Ovary (tissue), 9 donors: ENCODE data around the gene MYOM3. TPM values are rescaled to one million over a fixed set of nuclear protein-coding genes. Genes with fewer than 3 reads are reported as not detected.

Experiments used
- DNase-seq, 5 donors: peaks; one replicate each; pipeline ENCODE4 v3.0.0-alpha.2; 2019 to 2020
- H3K27ac ChIP-seq, 2 donors: fragments of 200-600 bp; one replicate each; pipeline versions ENCODE4 v1.5.1 to v1.8.0; 2019 to 2022
- H3K27me3 ChIP-seq: fragments of 200-600 bp; one replicate; pipeline ENCODE4 v1.8.0; 2022
- H3K36me3 ChIP-seq: fragments of 200-600 bp; sonication (generic); one replicate; pipeline ENCODE4 v1.5.1; 2019
- H3K4me1 ChIP-seq: one replicate; pipeline ENCODE4 v1.8.1; 2013; ENCODE audit warnings: mild to moderate bottlenecking, moderate library complexity; ENCODE audit not compliant: insufficient read depth
- H3K4me3 ChIP-seq: fragments of 200-600 bp; sonication (generic); one replicate; pipeline ENCODE4 v1.5.1; 2017
- H3K9me3 ChIP-seq, 2 donors: fragments of 200-600 bp in 1 of 2; sonication (generic) in 1 of 2; one replicate each; pipeline versions ENCODE4 v1.5.1 to v1.8.1; 2013 to 2019; ENCODE audit warnings: mild to moderate bottlenecking in 1 of 2, moderate library complexity in 1 of 2
- EP300 ChIP-seq: sonication (generic); formaldehyde crosslinking; IDR thresholded peaks from one replicate; pipeline ENCODE4 v1.6.1; 2017; ENCODE audit warnings: antibody characterized with exemption
- POLR2A ChIP-seq: fragments of 450-650 bp; IDR thresholded peaks from one replicate; pipeline ENCODE4 v1.6.1; 2017; ENCODE audit warnings: antibody characterized with exemption, mild to moderate bottlenecking, moderate library complexity
- WGBS, 3 donors: extraction: QIAGEN DNeasy Blood & Tissue Kit in 1 of 3; methylation state at CpG; one replicate each; pipeline versions ENCODE4 v1.1.5 to v1.1.7; 2013 to 2017; 5-methylcytosine and 5-hydroxymethylcytosine counted together
- intact Hi-C, 4 donors: fragments of 100-400 bp; cut with DNase I; formaldehyde crosslinking; loops; one replicate each; pipeline versions ENCODE4 v1.11.0 to v1.15.1; 2022 to 2023
- polyA plus RNA-seq, 2 donors: library from polyadenylated mRNA; stranded (reverse); fragments of 200-250 nt in 1 of 2; fragments of 350-450 nt in 1 of 2; fragmentation: Illumina TruSeq in 1 of 2; extraction: RNeasy Lipid Tissue Mini Kit (QIAGEN cat#74804) in 1 of 2; gene quantifications; one replicate each; pipeline ENCODE4 v1.2.3, GENCODE V29; 2013 to 2014
- total RNA-seq, 7 donors: library from RNA; depleted of rRNA in 2 of 7; stranded (reverse); fragments of >200 nt in 2 of 7; fragmentation: NEBNext Ultra II Directional in 3 of 7; extraction: Animal tissue kit (Norgen Biotek cat#: 25700) in 3 of 7; gene quantifications; one replicate each; pipeline versions ENCODE4 v1.1.0 to v1.2.4, GENCODE V29; 2016 to 2023
- TF ChIP-seq, protein P1 (sequence below), 3 donors: fragments of 450-650 bp in 2 of 3; fragments of 200-600 bp in 1 of 3; IDR thresholded peaks; one replicate each; pipeline versions ENCODE4 v1.5.1 to v1.8.0; 2016 to 2022; ENCODE audit warnings: antibody characterized with exemption in 3 of 3, mild to moderate bottlenecking in 1 of 3
- donor health status: DM: no; HTN: no; CAD: no; lungs with moderate emphysema.
- donor health status: DM: no; HTN: no; CAD: no.
- donor health status: Bipolar disorder and iron deficiency.
- donor health status: DM: yes; HTN: yes; CAD: no.
- donor health status: DM: no; HTN: no; CAD: no.
- donor health status: DM: yes; HTN: yes; CAD: no.

The MYOM3 gene
- total and polyA plus RNA-seq, 9 donors: 0.08 to 1.2 (median 0.27) TPM

DNA sequence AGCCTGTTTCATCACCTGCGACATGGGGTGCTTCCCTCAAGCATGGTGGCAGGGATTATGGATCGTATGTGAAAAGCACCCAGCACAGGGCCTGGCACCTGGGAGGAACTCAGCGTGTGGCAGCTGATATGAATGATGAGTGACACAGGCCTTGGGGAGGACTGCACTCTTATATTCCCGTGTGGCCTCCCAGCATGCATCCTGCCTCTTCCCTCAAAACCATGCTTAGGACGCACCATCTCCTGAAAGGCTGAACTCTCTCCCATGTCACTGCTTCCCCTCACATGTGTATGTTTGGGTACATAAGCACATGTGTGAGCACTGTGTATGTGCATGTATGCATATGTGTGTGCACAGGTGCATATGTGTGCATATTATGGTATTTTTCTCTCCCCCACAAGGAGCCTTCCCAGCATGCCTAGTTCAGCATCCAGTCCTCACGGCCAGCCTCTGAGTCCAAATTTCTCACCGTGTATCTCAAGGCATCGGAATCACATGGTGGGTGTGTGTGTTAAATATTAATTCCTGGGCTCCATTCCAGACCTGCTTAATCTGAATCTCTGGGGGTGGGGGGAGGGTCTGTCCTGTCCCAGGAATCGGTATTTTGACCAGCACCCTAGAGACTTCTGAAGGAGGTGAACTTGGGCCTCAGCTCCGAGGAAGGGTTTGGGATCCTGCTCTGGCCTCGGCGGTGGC is 12.8 kb downstream of the MYOM3 start:
- no peak for DNase-seq
- Histone ChIP-seq H3K27ac (no peak overlapping the region), H3K36me3 (no peaks in the 10 kb centered on the region), H3K4me3 (no peak overlapping the region), H3K4me1 (peaks cover 6% of the 10 kb centered on the region), H3K27me3 (no peaks in the 10 kb centered on the region), H3K9me3 (no peaks in the 10 kb centered on the region)
- TF ChIP-seq POLR2A: no peak
- no peak for TF ChIP-seq EP300
- TF ChIP-seq, protein P1, sequence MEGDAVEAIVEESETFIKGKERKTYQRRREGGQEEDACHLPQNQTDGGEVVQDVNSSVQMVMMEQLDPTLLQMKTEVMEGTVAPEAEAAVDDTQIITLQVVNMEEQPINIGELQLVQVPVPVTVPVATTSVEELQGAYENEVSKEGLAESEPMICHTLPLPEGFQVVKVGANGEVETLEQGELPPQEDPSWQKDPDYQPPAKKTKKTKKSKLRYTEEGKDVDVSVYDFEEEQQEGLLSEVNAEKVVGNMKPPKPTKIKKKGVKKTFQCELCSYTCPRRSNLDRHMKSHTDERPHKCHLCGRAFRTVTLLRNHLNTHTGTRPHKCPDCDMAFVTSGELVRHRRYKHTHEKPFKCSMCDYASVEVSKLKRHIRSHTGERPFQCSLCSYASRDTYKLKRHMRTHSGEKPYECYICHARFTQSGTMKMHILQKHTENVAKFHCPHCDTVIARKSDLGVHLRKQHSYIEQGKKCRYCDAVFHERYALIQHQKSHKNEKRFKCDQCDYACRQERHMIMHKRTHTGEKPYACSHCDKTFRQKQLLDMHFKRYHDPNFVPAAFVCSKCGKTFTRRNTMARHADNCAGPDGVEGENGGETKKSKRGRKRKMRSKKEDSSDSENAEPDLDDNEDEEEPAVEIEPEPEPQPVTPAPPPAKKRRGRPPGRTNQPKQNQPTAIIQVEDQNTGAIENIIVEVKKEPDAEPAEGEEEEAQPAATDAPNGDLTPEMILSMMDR (IDR thresholded peaks at IDR 0.05): no peak
- intact Hi-C loops: no loop called here
- 67 to 68% (median 68%) methylated on average over 12 of the region's 12 CpGs for WGBS, 3 donors

- no peak overlapping the region for H3K4me3 ChIP-seq
- H3K4me1 ChIP-seq: peaks cover 5% of the 10 kb centered on the region
- H3K36me3 ChIP-seq: no peaks in the 10 kb centered on the region
- TF ChIP-seq, protein P1 (IDR thresholded peaks at IDR 0.05): no peak
- TF ChIP-seq POLR2A (no peak), EP300 (no peak)
- H3K27ac ChIP-seq: no peak overlapping the region
- DNase-seq: no peak
- H3K9me3 ChIP-seq: no peaks in the 10 kb centered on the region
- H3K27me3 ChIP-seq: no peaks in the 10 kb centered on the region
- intact Hi-C loops: no loop called here
- 87 to 89% (median 89%) methylated on average over 5 of the region's 5 CpGs for WGBS, 3 donors
Observed at GRCh38 chr1:24098102-24098501, 13.8 kb downstream of the MYOM3 start.

- peaks cover 1% of the 10 kb centered on the region for H3K4me1 ChIP-seq
- H3K27me3 ChIP-seq: no peaks in the 10 kb centered on the region
- no peaks in the 10 kb centered on the region for H3K36me3 ChIP-seq
- no peak for DNase-seq
- 87 to 90% (median 89%) methylated on average over 10 to 11 of the region's 11 CpGs for WGBS, 3 donors
- intact Hi-C loops: no loop called here
- no peak overlapping the region for H3K4me3 ChIP-seq
- H3K27ac ChIP-seq: no peak overlapping the region
- H3K9me3 ChIP-seq: no peaks in the 10 kb centered on the region
- TF ChIP-seq POLR2A: no peak
- TF ChIP-seq, protein P1 (IDR thresholded peaks at IDR 0.05): no peak
- TF ChIP-seq EP300: no peak
Observed at GRCh38 chr1:24097663-24098062, 14.3 kb downstream of the MYOM3 start.

DNA sequence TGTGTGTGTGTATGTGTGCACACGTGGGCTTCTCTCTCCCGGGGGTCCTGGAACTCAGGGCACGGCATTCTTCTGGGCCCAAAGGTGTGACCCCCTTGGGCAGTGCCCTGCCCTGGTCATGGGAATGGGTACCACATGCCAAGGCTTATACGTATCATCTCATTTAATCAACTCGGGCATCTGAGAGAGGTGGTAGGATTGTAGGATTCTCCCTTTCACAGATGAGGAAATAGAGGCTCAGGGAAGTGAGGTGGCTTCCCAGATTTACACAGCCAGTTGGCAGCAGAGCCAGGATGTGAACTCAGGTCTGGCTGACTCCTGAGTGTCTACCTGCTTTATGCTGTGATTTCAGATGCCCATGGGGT is 15.2 kb downstream of the MYOM3 start:
- Histone ChIP-seq H3K9me3 (no peaks in the 10 kb centered on the region), H3K4me3 (no peak overlapping the region), H3K4me1 (no peaks in the 10 kb centered on the region), H3K36me3 (no peaks in the 10 kb centered on the region), H3K27me3 (no peaks in the 10 kb centered on the region), H3K27ac (no peak overlapping the region)
- TF ChIP-seq, protein P1 (IDR thresholded peaks at IDR 0.05): no peak
- no peak for TF ChIP-seq POLR2A
- TF ChIP-seq EP300: no peak
- DNase-seq: no peak
- intact Hi-C loops: no loop called here
- 81 to 93% (median 88%) methylated on average over 5 of the region's 5 CpGs for WGBS, 3 donors
